ENCODE results near the gene GAL.

DNA sequence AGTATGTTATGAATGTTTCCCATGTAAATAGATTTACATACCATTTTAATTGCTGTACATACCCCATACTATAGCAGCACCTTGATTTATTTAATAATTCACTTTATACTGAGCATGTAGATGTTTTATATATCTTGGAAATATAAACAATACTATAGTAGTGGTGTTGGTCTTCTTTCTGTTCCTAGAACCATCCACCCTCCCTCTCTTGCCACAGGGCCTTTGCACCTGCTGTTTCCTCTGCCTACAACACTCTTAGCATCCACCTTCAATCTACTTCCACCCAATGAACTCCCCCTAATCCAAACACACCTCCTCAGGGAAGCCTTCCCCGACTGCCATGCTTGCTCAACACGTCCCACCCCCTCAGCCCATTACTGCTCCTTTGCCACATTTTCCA is 36.7 kb downstream of the GAL start:
- TF ChIP-seq POLR2A (IDR thresholded peaks at IDR 0.05; ENCODE audit: low read length) = no peak
- TF ChIP-seq GATA1 (IDR thresholded peaks at IDR 0.05; ENCODE audit: low read depth, low read length) = no peak
